K562 (cell line): ENCODE results near the gene CD19. TPM values are rescaled to one million over a fixed set of nuclear protein-coding genes. Genes with fewer than 3 reads are reported as not detected.
"Not testable (repeated sequence)": the region's sequence is repeated elsewhere in the genome, so short reads cannot be mapped to it uniquely, and the experiment has no call there.

Experiments
- ATAC-seq: fragments of 200-7000 bp; cut with Tn5 transposase; 3 replicates; pipeline ENCODE4 v1.9.1; 2020; ENCODE audit warnings: moderate library complexity
- BruUV-seq: library from RNA; stranded (reverse); fragments of 400-500 nt; replicated peaks from 2 replicates; lab custom pipeline; 2021; lab: Mats Ljungman, UMichigan
- CTCF ChIA-PET: fragments of 300-600 bp; formaldehyde crosslinking; extraction: SDS; loops from one replicate; lab custom pipeline; 2021; ENCODE audit warnings: low intra/inter-chr PET ratio; lab: Yijun Ruan, JAX
- POLR2A ChIA-PET: fragments of 300-600, 350-650 bp; sonication (Branson Sonifier 250); formaldehyde crosslinking; extraction: SDS; loops from one replicate; lab custom pipeline; 2021; ENCODE audit warnings: antibody characterized with exemption, inconsistent platforms; lab: Yijun Ruan, JAX
- DNase-seq, 4 experiments: peaks; one replicate each; pipeline versions ENCODE4 v3.0.0 to v3.0.0-alpha.2; 2011 to 2018; ENCODE audit warnings: low spot score in 3 of 4, mixed read lengths in 3 of 4; ENCODE audit errors: extremely low read depth in 1 of 4
- FAIRE-seq: peaks from 2 replicates; lab custom pipeline; 2011; peaks lifted over from hg19 to GRCh38; lab: Jason Lieb, UNC
- H2AFZ ChIP-seq: 2 replicates; pipeline ENCODE4 v1.6.0; 2011; ENCODE audit warnings: low read depth, low read length, control low read depth, inconsistent platforms
- H3K27ac ChIP-seq: fragments of 200-600 bp; 3 replicates; pipeline ENCODE4 v1.8.0; 2011; ENCODE audit warnings: low read depth, mild to moderate bottlenecking, control low read depth, inconsistent platforms, low read length, moderate library complexity, mixed read lengths; ENCODE audit errors: extremely low read depth
- H3K27me3 ChIP-seq, 2 experiments: fragments of 300-600 bp in 1 of 2; 2 replicates in 1 of 2; 3 replicates in 1 of 2; pipeline versions ENCODE4 v1.6.0 to v1.8.0; 2011; ENCODE audit warnings: inconsistent platforms in 2 of 2, low read length in 2 of 2, mild to moderate bottlenecking in 1 of 2, mixed read lengths in 1 of 2, moderate library complexity in 1 of 2; ENCODE audit not compliant: control insufficient read depth in 2 of 2, insufficient read depth in 2 of 2
- H3K36me3 ChIP-seq: fragments of 300-600 bp; 3 replicates; pipeline ENCODE4 v1.8.0; 2011; ENCODE audit warnings: mild to moderate bottlenecking, low read length, inconsistent platforms; ENCODE audit not compliant: control insufficient read depth, insufficient read depth
- H3K4me1 ChIP-seq, 2 experiments: fragments of 200-600 bp in 1 of 2; replicated peaks in 1 of 2; 2 replicates in 1 of 2; 3 replicates in 1 of 2; pipeline versions ENCODE4 v1.5.1 to v1.8.0; 2011; ENCODE audit warnings: inconsistent platforms in 2 of 2, low read length in 2 of 2, mild to moderate bottlenecking in 1 of 2, mixed read lengths in 1 of 2, moderate library complexity in 1 of 2; ENCODE audit not compliant: control insufficient read depth in 2 of 2, insufficient read depth in 2 of 2
- H3K4me2 ChIP-seq: 2 replicates; pipeline ENCODE4 v1.6.1; 2011; ENCODE audit warnings: low read length, control low read depth, inconsistent platforms, mixed read lengths; ENCODE audit not compliant: insufficient read depth
- H3K4me3 ChIP-seq: fragments of 200-600 bp; sonication (generic), shearing (Covaris generic); 2 replicates; pipeline ENCODE4 v1.5.1; 2016; ENCODE audit warnings: control low read depth, inconsistent platforms
- H3K79me2 ChIP-seq: fragments of 200-600 bp; 3 replicates; pipeline ENCODE4 v1.8.0; 2011; ENCODE audit warnings: low read length, inconsistent platforms; ENCODE audit not compliant: control insufficient read depth, insufficient read depth
- H3K9ac ChIP-seq, 2 experiments: 2 replicates each; pipeline versions ENCODE4 v1.6.0 to v1.6.1; 2011; ENCODE audit warnings: low read depth in 2 of 2, low read length in 2 of 2, control low read depth in 1 of 2, inconsistent platforms in 1 of 2, mild to moderate bottlenecking in 1 of 2, mixed read lengths in 1 of 2; ENCODE audit not compliant: insufficient read depth in 1 of 2
- H3K9me1 ChIP-seq: one replicate; pipeline ENCODE4 v1.6.0; 2011; ENCODE audit warnings: inconsistent platforms, mild to moderate bottlenecking, low read length, moderate library complexity; ENCODE audit not compliant: control insufficient read depth, insufficient read depth
- H3K9me3 ChIP-seq: replicated peaks from 2 replicates; pipeline ENCODE4 v1.5.1; 2011; ENCODE audit warnings: low read depth, low read length, inconsistent platforms; ENCODE audit not compliant: control insufficient read depth, insufficient read depth
- H4K20me1 ChIP-seq: replicated peaks from 2 replicates; pipeline ENCODE4 v1.6.1; 2011; ENCODE audit warnings: low read length, inconsistent platforms, mixed read lengths; ENCODE audit not compliant: control insufficient read depth, insufficient read depth
- ARNT ChIP-seq, 2 experiments: fragments of 450-650 bp; IDR thresholded peaks; 2 replicates each; pipeline ENCODE4 v1.6.1; 2016; ENCODE audit warnings: mild to moderate bottlenecking in 1 of 2
- DIDO1 ChIP-seq: fragments of 450-650 bp; IDR thresholded peaks from 2 replicates; pipeline ENCODE4 v1.6.1; 2016; ENCODE audit warnings: low read depth, missing biosample characterization, missing genetic modification characterization
- GTF2A2 ChIP-seq: IDR thresholded peaks from 2 replicates; pipeline ENCODE4 v1.6.1; 2016; ENCODE audit warnings: mild to moderate bottlenecking, missing genetic modification characterization, missing compliant biosample characterization
- GTF2E2 ChIP-seq: fragments of 200-800 bp; sonication (Bioruptor generic); IDR thresholded peaks from 2 replicates; pipeline ENCODE4 v1.6.1; 2016; ENCODE audit warnings: missing genetic modification characterization, missing compliant biosample characterization
- HOMEZ ChIP-seq: fragments of 250-450 bp; sonication (Bioruptor Pico); IDR thresholded peaks from 2 replicates; pipeline ENCODE4 v1.4.0; 2020; ENCODE audit warnings: mild to moderate bottlenecking, moderate library complexity
- NR4A1 ChIP-seq, 2 experiments: fragments of 250-450 bp in 1 of 2; fragments of 450-650 bp in 1 of 2; sonication (Bioruptor Pico) in 1 of 2; IDR thresholded peaks; 2 replicates each; pipeline versions ENCODE4 v1.4.0 to v1.6.1; 2016 to 2020; ENCODE audit warnings: mild to moderate bottlenecking in 2 of 2, missing compliant biosample characterization in 1 of 2, missing genetic modification characterization in 1 of 2, moderate library complexity in 1 of 2
- RBM25 ChIP-seq: fragments of 200-400 bp; formaldehyde crosslinking; IDR thresholded peaks from 2 replicates; pipeline ENCODE4 v1.6.1; 2018; ENCODE audit warnings: low read length, low read depth, moderate library complexity; ENCODE audit not compliant: severe bottlenecking
- ZBTB12 ChIP-seq: fragments of 250-450 bp; sonication (Bioruptor Pico); IDR thresholded peaks from 2 replicates; pipeline ENCODE4 v1.4.0; 2020
- ZNF146 ChIP-seq: IDR thresholded peaks from one replicate; pipeline ENCODE4 v1.6.1; 2018; ENCODE audit warnings: missing compliant biosample characterization; ENCODE audit not compliant: unreplicated experiment
- ZNF174 ChIP-seq: fragments of 250-450 bp; sonication (Bioruptor Pico); IDR thresholded peaks from 2 replicates; pipeline ENCODE4 v1.4.0; 2020; ENCODE audit warnings: mild to moderate bottlenecking
- WGBS: fragments of 100-300 bp; shearing (Covaris generic); methylation state at CpG from one replicate; pipeline ENCODE4 v1.1.6; 2016; ENCODE audit warnings: low coverage, mixed read lengths; ENCODE audit not compliant: insufficient coverage; ENCODE audit errors: missing lambda C conversion rate; 5-methylcytosine and 5-hydroxymethylcytosine counted together
- in situ Hi-C: fragments of 300-500 bp; cut with MboI; formaldehyde crosslinking; loops from 4 replicates; pipeline ENCODE4 v1.15.0; 2018; ENCODE audit warnings: inconsistent platforms, mixed read lengths
- intact Hi-C: fragments of 100-400 bp; cut with micrococcal nuclease; formaldehyde crosslinking; loops from 2 replicates; pipeline ENCODE4 v1.14.2; 2022
- polyA plus RNA-seq, 8 experiments: library from polyadenylated mRNA; depleted of rRNA in 4 of 8; stranded (reverse) in 5 of 8; unstranded in 3 of 8; fragments of >200 nt; fragmentation: Nextera tagmentation in 2 of 8; fragmentation: Illumina TruSeq in 1 of 8; extraction: Ambion mirVana in 2 of 8; extraction: Trizol in 1 of 8; gene quantifications; 2 replicates each; pipeline versions ENCODE4 v1.2.1 to v1.2.3, GENCODE V29; 2011 to 2014; ENCODE audit warnings: inconsistent platforms in 1 of 8, missing spikeins in 1 of 8
- total RNA-seq, 7 experiments: library from RNA; depleted of rRNA in 6 of 7; stranded (reverse); fragments of >200 nt in 6 of 7; fragmentation: Illumina TruSeq in 2 of 7; extraction: Trizol in 2 of 7; gene quantifications; 2 replicates each; pipeline versions ENCODE4 v1.2.1 to v1.2.3, GENCODE V29; 2011 to 2021; ENCODE audit warnings: low replicate concordance in 1 of 7
- TF ChIP-seq, protein P1 (sequence below): fragments of 450-650 bp; formaldehyde crosslinking; IDR thresholded peaks from 2 replicates; pipeline ENCODE4 v1.4.0; 2020; ENCODE audit warnings: mild to moderate bottlenecking, mixed read lengths

Gene CD19
- total and polyA plus RNA-seq, 9 of the 15 experiments (the other 6 are each of a cell fraction or from before 2014, with no cell fraction given), result 0.27 to 3.7 (median 2.0) TPM; not detected in 1

DNA sequence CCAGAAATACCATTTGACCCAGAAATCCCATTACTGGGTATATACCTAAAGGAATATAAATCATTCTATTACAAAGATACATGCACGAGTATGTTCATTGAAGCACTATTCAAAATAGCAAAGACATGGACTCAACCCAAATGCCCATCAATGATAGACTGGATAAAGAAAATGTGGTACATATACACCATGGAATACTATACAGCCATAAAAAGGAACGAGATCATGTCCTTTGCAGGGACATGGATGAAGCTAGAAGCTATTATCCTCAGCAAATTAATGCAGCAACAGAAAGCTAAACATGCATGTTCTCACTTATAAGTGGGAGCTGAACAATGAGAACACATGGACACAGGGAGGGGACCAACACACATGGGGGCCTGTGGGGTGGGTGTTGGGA, 5.5 kb upstream of the CD19 start:
- Histone ChIP-seq H3K4me3 (peak overlapping the region; percentile 100), H3K4me2 (0 out of 2 replicates have a peak overlapping the region, but pooled peaks have one; percentile 86), H3K4me1 (peaks cover 9 to 15% of the 10 kb centered on the region in 2 experiments)
- TF ChIP-seq GTF2A2 (tag), result peak; percentile 27; the same call in 1 of the 2 replicates
- TF ChIP-seq ZNF146 (CRISPR knock-in tag), result peak; percentile 96
- peak; percentile 32 for TF ChIP-seq RBM25
- 0 out of 2 replicates have a peak, but pooled peaks have one; percentile 0 for TF ChIP-seq GTF2E2 (tag)
- H4K20me1 ChIP-seq, H3K79me2 ChIP-seq, BruUV-seq, DNase-seq, H2AFZ ChIP-seq, H3K9me3 ChIP-seq, H3K27me3 ChIP-seq, H3K9ac ChIP-seq, ATAC-seq, H3K9me1 ChIP-seq, H3K36me3 ChIP-seq, H3K27ac ChIP-seq, FAIRE-seq, intact Hi-C loops: not testable (repeated sequence)
- ChIA-PET CTCF (interaction anchor here (0.6 kb wide), 1 partner anchor 316 kb away, joined by 5 read pairs; the partner anchor contains the start of gene SULT1A1), POLR2A (interaction anchor here (1.1 to 1.7 kb wide), 2 partner anchors 16 to 19 kb away, joined by 3 to 4 read pairs; no protein-coding TSS in a partner anchor)
- 5% methylated on average over 2 of the region's 2 CpGs for WGBS
- in situ Hi-C loops, result loop anchor here (25.0 kb wide), 1 partner anchor 489 kb away; no protein-coding TSS in a partner anchor

DNA sequence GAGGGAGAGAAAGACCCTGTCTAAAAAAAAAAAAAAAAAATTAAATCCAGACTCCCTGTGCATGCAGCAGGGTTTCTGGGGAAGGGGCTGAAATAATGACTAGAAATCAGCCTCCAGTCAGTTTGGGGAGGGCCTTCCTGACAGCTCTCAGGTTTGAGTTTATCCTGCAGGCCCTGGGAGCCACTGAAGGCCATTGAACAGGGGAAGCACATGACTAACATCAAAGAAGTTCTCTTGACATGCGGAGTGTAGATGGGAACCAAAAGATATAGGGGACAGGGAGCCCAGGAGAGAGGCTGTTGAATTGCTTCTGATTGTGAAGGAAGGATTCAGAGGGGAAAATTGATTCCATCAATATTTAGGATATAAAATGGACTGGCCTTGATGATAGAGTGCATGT, 4.0 kb upstream of the CD19 start:
- ChIA-PET CTCF (no interaction called here), POLR2A (interaction anchor here (1.2 kb wide), 1 partner anchor 63 kb away, joined by 3 read pairs; no protein-coding TSS in a partner anchor)
- H3K4me2 ChIP-seq, result no peak overlapping the region
- ATAC-seq (no peak), FAIRE-seq (peak; percentile 37), DNase-seq (no peak)
- no peak overlapping the region for H2AFZ ChIP-seq
- peaks cover 9 to 24% of the 10 kb centered on the region in 2 experiments for H3K4me1 ChIP-seq
- 22% methylated on average over 1 of the region's 1 CpG for WGBS
- H3K9me3 ChIP-seq, result no peaks in the 10 kb centered on the region
- no peak overlapping the region for H3K4me3 ChIP-seq
- intact Hi-C loops, result no loop called here
- no peaks in the 10 kb centered on the region for H3K79me2 ChIP-seq
- no TSS peak for BruUV-seq
- no peaks in the 10 kb centered on the region for H3K36me3 ChIP-seq
- no peaks in the 10 kb centered on the region for H3K27me3 ChIP-seq
- H3K27ac ChIP-seq, result no peak overlapping the region
- in situ Hi-C loops, result loop anchor here (25.0 kb wide), 1 partner anchor 491 kb away; no protein-coding TSS in a partner anchor
- no peaks in the 10 kb centered on the region for H4K20me1 ChIP-seq
- peaks cover 5% of the 10 kb centered on the region for H3K9me1 ChIP-seq
- H3K9ac ChIP-seq, result no peak overlapping the region
- TF ChIP-seq ZNF174 (CRISPR knock-in tag) (no peak), HOMEZ (CRISPR knock-in tag) (no peak), ZBTB12 (CRISPR knock-in tag) (no peak), NR4A1 (CRISPR knock-in tag; IDR thresholded peaks at IDR 0.05) (no peak), NR4A1 (tag; IDR thresholded peaks at IDR 0.05) (no peak), DIDO1 (tag) (no peak), ARNT (IDR thresholded peaks at IDR 0.05) (no peak)
- TF ChIP-seq, protein P1, sequence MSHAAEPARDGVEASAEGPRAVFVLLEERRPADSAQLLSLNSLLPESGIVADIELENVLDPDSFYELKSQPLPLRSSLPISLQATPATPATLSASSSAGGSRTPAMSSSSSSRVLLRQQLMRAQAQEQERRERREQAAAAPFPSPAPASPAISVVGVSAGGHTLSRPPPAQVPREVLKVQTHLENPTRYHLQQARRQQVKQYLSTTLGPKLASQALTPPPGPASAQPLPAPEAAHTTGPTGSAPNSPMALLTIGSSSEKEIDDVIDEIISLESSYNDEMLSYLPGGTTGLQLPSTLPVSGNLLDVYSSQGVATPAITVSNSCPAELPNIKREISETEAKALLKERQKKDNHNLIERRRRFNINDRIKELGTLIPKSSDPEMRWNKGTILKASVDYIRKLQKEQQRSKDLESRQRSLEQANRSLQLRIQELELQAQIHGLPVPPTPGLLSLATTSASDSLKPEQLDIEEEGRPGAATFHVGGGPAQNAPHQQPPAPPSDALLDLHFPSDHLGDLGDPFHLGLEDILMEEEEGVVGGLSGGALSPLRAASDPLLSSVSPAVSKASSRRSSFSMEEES (CRISPR knock-in tag), result no peak
